HG03442 (cell line): Measurements from ENCODE around the gene SNX25.
"Not testable (repeated sequence)": the region's sequence is repeated elsewhere in the genome, so short reads cannot be mapped to it uniquely, and the experiment has no call there.

Experiments used
- ATAC-seq: cut with Tn5 transposase; IDR thresholded peaks from one replicate; pipeline ENCODE4 v1.9.1; 2021; ENCODE audit warnings: mild to moderate bottlenecking, moderate library complexity; ENCODE audit not compliant: unreplicated experiment

SNX25 gene

DNA sequence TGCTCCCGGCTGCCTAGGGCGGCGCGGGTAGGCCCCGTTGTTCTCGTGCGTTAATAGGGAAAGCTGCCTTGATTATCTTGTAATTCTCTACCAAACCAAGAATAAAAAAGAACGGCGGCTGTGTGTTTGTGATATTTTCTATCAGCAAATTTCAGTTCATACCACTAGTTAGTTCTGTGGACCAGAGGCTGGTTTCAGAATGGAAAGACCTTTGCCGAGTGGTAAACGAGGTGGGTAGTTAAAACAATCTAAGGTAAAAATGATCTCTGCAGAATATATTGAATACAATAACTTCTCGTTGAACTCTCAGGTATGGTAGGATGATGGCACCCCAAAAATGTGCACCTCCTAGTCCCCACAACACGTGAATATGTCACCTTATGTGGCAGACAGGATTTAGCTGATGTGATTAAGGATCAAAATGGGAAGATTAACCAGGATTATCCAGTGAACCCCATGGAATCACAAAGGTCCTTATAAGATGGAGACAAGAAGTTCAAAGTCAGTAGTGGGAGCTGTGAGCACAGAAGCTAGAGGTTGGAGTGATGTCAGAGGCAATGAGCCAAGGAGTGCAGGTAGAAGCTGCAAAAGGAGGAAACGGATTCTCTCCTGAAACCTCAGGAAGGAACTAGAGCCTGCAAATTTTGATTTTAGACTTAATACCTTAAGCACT lies 5.0 kb upstream of the SNX25 start:
- no peak for ATAC-seq

DNA sequence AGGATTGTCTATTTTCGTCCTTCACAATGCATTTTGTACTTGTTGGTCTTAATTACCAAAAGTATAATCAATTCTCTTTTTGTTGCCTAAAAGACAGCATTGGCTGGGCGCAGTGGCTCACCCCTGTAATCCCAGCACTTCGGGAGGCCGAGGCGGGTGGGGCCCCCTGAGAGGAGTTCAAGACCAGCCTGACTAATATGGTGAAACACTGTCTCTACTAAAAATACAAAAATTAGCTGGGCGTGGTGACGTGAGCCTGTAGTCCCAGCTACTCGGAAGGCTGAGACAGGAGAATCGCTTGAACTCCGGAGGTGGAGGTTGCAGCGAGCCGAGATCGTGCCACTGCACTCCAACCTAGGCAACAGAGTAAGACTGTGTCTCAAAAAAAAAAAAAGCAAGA lies 4.3 kb upstream of the SNX25 start:
- ATAC-seq = not testable (repeated sequence)

DNA sequence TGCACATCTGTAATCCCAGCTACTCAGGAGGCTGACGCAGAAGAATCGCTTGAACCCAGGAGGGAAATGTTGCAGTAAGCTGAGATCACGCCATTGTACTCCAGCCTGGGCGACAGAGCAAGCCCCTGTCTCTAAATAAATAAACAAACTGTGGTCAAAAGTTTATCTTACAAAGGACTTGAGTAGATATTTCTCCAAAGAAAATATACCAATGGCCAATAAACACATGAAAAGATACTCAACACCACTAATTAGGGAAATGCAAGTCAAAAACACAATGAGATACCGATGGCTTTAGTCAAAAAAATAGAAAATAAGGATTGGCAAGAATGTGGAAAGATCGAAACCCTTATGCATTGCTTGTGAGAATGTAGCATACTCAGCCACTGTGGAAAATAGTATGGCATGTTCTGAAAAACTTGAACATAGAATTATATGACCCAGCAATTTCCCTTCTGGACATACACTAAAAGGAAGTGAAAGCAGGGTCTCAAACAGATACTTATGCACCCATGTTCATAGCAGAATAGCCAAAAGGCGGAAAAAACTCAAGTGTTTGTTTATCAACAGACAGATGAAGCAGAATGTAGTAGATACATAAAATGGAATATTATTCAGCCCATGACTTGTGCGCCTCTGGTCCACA lies 3.6 kb upstream of the SNX25 start:
- no peak for ATAC-seq

DNA sequence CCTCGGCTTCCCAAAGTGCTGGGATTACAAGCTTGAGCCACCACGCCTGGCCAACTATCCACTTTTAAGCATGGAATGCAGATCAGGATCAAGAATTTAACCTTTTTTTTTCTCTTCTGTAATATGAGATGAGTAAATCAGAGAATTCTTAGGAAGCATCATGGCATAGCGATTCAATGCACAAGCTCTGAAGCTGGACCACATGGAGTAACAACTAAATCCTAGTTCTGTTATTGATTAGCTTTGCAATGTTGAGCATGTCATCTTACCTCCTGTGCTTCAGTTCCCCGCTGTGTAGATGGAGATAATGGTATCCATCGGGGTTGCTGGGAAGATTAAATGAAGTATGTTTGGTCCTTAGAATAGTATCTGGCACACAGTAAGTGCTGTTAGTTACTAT lies 1.9 kb upstream of the SNX25 start:
- no peak for ATAC-seq

DNA sequence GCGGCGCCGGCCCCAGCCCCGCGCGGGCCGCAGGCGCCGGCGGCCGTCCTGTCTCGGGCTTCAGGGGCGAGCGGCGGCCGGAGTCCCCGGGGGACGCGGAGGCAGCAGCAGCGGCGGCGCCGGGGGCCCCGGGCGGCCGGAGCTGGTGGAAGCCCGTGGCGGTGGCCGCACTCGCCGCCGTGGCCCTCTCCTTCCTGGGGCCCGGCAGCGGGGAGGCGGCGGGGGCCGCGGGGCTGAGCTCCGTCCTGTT lies 379 bp downstream of the SNX25 start:
- peak; percentile 14 for ATAC-seq

DNA sequence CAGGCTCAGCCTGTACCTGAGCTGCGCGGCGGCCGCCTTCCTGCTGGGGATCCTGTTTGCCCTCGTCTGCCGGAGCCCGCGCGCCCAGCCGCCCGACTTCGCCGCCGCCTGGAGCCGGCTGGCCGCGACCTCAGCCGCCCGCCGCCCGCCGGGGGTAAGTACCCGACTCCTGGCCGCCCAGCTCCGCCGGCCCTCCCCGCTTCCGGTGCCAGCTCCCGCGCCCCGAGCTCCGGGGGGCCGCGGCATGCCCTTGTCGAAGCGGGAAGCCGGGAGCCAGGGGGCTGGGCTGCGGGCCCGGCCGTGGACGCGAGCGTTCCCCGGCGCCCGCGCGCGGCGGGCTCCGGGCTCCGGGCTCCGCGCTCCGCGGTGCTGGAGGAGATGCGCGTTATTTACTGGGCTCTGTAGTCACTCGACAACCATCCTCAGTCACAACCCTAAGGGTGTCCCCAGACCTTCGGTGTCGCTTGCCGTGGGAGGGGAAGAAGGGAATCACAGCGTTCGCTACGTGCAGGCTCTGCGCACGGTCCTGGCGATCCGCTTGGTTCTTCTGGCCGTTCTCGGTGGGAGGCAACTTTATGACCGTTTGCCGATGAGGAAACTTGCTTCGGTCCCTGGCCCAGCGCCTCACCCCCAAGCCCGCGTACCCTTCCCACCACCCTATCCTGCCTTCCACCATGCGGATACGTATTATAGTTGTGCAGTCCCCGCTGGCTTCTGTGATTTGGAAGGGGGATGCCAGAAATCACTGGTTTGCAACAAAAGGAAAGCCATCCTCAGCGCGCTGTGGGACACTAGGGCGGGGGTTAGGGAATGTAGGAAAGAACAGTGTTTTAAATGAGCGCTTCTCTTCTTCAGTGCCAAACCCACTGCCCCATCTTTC lies 944 bp downstream of the SNX25 start:
- ATAC-seq = peak; percentile 16

DNA sequence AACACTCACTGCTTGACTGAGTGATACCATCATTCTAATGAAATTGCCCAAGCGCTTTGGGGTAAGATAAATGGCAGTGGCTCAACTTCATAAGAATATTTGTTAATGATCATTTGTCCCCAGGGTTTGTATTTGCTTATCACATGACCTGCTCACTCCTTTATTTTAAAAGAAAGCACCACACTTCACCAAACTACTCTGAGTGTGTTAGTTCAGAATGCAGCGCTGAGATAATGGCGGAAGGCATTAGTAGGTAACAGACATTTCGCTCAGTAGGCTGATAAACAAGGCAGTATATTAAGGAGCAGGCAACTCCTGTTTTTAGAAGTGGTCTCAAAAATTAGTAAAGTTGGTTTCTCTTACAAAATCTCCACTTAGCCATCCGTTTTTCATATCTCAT lies 1.6 kb downstream of the SNX25 start:
- no peak for ATAC-seq

DNA sequence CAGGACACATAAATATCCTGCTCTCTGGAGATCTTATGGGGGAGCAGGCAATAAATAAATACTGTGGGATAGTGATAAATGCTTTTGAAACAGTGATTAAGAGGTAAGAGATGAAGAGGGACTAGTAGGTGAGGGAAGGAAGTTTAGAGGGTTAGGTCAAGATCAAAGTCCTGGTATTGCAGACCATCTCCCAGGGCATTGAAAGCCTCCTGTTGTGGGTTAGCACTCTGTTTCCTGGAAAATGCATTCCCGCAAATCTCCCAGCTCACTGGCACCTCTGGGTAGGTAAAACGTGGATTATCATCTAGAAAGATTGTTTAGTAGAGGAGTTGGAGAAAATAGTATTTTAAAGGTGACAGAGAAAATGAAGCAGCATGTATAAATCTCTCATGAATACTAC lies 2.2 kb downstream of the SNX25 start:
- no peak for ATAC-seq

DNA sequence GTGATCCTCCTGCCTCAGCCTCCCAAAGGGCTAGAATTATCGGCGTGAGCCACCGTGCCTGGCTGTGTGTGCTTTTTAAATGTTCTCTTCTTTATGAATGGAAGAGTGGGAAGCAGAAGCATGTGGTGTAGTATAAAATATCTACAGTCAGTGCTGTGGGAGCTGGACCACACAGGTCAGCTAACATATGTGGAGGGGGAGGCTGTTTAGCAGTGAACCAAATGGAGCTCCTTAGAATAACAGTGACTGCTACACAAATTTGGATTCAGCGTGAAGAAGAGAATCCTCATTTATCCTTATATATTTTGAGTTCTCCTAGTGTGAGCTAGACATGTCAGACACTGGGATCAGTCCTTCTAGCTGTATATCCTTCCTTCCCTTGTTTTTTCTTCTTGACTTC lies 3.2 kb downstream of the SNX25 start:
- no peak for ATAC-seq

DNA sequence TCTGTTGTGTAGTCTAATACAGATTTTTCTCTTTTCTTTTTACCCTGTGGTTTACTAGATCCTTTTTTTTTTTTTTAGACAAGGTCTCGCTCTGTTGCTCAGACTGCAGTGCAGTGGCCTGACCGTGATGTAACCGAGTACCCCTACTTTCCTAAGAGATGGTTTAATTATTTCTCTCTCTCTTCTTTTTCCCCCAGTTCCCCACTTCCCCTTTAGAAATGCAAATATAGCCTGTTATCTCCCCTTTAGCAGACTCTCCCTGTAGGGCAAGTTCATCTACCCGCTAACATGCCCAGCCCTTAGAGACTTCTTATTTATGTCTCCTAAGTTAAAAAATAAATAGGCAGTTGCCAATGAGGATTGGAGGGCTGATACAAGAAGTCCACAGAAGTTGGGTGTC lies 4.5 kb downstream of the SNX25 start:
- peak; percentile 33 for ATAC-seq

DNA sequence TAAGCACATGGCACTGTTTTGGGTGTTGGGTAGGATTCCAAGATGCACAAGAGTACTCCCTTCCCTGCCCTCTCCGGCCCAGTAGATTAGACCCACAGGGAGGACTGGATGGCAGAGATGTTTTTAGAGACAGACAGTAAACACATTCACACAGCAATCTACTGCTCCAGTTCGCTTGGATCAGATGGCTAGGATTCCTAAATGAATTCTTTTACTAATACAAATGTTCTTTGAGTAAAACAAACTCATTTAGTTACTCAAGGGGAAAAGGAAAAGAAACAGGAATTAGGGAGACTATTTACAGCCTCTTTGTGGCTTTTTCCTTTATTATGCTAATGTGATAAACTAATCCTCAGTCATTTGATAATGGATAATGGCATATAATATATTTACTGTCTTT lies 5.9 kb downstream of the SNX25 start:
- ATAC-seq = no peak

DNA sequence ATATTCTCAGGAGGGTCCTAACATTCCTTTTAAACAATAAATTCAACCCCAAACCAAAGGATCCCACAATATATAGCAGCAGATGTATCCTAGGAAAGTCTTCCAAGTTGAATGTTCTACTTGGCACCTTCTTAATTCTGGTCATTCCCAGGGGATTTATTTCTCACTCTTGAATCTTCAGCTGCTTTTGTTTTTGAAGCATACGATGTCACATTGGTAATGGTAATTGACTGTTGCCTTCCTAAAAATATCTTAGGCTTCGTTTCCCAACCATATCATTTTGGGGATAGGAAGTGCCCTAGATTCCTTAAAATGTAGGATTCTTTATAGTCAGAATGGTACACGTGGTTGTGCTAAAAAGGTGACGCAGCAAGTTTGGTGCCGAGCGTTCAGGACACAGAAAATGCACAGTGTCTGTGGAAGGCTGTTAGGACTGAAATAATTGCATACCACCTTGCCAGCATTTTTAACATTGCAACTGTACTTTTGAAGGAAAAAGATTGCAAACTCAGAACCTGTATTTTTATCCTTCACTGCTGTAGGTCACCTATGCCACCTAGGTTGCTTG lies 8.1 kb downstream of the SNX25 start:
- ATAC-seq = no peak

DNA sequence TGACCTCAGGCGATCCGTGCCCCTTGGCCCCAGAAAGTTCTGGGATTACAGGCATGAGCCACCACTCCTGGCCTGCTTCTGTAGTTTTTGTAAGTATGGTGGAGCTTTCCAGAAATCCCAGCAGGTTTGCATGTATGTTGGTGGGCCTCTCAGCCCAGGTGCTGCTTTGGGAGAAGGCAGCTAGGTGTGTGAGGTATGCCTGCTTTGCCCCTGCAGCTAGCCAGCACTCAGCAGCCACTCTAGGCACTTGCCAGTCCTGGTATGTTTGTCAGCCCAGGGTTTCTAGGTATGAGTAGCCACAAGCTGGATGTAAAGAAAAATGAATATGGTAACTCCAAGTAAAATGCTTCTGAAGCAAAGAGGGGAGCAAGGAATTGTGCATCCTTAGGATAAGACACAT lies 8.9 kb downstream of the SNX25 start:
- ATAC-seq = no peak

DNA sequence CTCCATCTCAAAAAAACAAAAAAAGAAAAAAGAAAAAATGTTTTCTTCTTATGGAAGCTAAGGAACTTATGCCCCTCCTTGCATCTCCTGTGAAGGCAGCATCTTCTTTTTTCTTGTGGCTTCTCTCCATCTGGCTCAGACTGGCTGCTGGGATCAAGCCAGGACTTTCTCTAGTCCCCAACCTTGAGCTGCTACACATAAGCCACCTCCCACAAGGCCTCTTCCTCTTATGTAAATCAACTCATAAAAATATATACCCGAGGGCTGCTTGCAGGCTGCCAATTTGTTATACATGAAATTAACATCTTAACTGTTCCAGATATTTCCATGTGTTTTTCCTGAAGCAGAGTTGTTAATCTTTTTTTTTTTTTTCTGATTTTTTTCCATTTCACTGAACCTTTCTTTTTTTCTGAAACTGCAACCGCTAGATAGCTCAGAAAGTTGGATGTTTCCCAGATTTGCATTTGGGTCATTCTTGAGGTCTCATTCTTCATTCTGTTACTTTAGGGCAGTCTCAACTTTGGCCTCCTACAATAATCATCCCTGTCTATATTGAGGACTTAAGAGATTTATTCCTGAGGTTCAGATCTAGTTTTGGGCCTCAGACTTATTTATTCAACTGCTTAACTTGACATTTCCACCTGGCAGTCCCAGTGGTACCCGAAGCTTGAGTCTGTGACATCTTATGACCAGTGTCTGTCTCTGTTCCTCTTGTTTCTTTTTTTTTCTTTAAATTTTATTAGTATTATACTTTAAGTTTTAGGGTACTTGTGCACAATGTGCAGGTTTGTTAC lies 10.3 kb downstream of the SNX25 start:
- peak; percentile 72 for ATAC-seq

DNA sequence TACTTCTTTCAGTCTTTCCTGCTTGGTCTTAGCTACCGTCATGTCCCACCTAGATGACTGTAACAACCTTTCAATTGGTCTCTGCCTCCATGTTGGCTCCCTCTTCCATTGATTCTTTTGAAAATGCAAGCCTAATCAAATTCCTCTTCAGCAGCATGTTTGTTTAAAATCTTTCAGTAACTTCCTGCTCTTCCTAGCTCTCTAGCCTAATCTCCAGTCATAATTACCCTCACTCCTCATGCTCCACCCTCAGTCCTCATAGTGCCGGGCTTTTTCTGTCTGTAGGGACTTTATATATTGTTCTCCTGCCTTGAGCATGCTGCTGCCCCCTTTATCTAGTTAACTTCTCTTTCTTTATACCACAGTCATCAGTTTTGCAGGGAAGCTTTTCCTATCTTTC lies 12.1 kb downstream of the SNX25 start:
- no peak for ATAC-seq

DNA sequence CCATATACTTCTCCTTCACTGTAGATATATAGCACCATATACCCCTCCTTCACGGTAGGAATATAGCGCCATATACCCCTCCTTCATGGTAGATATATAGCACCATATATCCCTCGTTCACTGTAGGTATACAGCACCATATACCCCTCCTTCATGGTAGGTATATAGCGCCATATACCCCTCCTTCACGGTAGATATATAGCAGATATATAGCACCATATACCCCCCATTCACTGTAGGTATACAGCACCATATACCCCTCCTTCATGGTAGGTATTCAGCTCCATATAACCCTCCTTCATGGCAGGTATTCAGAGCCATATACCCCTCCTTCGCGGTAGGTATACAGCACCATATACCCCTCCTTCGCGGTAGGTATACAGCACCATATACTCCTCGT lies 12.5 kb downstream of the SNX25 start:
- ATAC-seq = no peak

DNA sequence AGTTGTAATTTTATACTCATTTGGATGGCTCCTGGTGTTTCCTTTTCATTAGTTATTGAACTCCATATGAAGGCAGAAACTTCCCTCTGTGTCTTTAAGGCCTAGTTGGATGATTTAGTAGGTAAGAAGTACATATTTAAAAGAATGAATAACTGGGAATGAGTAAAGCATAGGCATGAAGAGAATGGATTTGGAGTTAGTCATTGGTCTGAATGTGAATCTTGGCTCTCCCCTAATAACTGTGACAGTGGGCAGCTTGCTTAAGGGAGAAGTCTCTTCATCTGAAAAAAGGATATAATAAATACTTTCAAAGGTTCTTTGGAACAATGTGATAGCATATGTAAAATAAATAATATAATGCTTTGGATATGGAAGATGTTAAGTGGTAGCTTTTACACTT lies 13.2 kb downstream of the SNX25 start:
- ATAC-seq = no peak

DNA sequence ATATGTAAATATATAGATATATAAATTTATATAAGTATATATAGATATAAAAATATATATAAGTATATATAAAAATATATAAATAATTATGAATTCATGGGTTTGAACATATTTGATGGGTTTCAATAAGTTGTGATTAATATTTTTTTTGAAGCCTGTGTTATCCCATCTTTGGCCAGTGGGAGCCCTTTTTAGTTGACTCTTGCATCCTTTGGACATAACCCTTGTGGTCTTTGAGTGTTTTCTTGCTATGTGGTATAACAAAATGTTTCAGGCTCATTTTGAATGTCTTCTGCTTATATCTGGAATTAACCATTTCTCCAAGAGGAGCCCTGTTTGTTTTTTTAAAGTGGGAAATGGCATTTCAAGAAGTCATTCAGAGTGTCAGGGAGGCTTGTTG lies 15.2 kb downstream of the SNX25 start:
- no peak for ATAC-seq

DNA sequence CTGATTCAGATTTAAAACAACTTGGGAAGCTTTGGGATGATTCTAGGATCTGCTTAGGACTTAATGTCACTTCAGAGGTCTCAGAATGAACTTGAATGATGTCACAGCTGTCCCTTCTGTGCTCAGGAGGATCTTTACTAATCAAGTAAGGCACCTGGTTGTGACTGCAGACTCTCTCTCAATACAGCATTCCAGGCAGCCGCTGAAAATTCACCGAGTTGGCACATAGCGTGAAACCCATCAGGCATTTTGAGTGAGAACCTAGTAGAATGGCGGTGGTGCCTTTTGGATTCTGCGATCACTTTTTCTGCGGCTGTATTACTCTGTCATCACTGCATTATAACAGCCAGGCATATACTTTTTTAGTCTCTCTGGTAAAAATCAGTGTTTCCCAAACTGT lies 16.5 kb downstream of the SNX25 start:
- ATAC-seq = no peak

DNA sequence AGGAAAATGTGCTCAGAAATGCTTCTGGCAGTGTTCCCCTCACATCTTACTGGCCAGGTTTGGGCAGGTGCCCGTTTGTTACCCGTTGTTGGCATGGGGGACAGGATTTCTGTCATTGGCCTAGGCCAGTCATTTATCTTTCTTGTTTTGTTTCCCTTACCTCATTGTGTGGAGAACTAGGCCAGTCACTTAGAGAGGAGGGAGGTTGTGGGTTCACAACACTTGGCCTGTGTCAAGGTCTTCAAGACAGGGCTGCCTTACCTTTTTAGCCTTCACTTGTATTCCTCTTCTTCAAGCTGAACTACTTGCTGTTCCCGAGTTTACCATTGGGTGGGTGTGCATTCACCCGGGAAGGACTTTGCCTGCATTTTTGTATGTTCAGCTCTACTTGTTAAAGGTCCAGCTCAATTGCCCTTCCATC lies 17.7 kb downstream of the SNX25 start:
- ATAC-seq = no peak

DNA sequence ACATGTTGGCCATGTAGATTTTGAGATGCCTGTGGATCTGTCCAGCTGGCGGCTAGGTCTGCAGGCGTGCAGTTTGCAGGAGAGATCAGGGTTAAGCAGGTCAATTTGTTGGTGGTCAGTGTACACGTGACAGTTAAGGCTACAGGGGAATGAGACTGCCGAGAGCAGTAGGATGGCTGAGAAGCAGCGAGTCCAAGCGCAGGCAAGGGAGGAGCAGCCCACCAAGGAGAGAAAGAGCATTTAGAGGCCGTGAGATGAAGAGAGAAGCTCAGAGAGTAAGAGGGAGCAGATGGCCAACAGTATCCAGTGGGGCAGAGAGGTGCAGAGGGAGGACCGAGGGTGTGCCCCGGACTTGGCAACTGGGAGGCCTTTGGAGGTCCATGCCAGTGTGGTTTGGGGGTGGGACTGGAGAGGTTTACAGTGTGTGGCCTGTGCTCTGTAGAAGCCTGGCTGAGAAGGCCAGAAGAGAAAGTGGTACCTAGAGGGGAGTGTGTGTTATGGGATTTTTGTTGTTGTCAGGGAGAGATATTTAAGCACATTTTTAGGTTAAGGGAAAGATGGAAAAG lies 18.4 kb downstream of the SNX25 start:
- ATAC-seq = no peak
